ENCODE measurements around the gene BTN1A1. TPM values are rescaled to one million over a fixed set of nuclear protein-coding genes. Genes with fewer than 3 reads are reported as not detected.

The BTN1A1 gene
- total and polyA plus RNA-seq, 2 donors (not counting 1 experiment from before 2014, with no cell fraction given), result not detected

GRCh38 chr6:26532699-26533531 lies 32.8 kb downstream of the BTN1A1 start:
- Histone ChIP-seq H3K9ac (ENCODE audit: insufficient read depth, low read length) (no peak overlapping the region), H3K4me2 (ENCODE audit: extremely low read depth, insufficient read depth, low read length) (peak overlapping the region; percentile 72), H4K20me1 (ENCODE audit: control insufficient read depth, extremely low read depth, insufficient read depth, low read length) (no peaks in the 10 kb centered on the region)

DNA sequence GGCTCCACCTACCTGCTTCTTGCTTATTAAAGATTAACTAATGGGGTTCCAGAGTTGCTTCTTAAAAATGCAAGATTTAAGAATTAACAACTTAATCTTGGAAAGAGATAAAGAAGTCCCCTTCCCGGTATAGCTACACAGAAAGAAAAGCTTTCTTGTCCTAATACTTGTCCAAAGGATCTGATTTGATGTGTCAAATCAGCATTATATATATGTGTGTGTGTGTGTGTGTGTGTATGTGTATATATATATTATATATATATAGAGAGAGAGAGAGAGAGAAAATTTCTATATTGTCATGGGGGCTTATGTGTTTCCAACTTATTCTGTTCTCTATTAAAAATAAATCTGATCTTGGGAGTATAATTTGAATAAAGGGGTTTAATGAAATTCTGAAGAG lies 33.4 kb downstream of the BTN1A1 start:
- Histone ChIP-seq H3K4me3 (replicated peaks in 1 of 4; ENCODE audit: control extremely low read depth in 1 of 4, insufficient read depth in 1 of 4, low read depth in 3 of 4, low read length in 4 of 4) (peak overlapping the region; percentile 60 to 94 (median 74)), H3K27ac (ENCODE audit: insufficient read depth, low read length) (peak overlapping the region; percentile 43), H3K27me3 (ENCODE audit: control insufficient read depth, insufficient read depth, low read length) (no peaks in the 10 kb centered on the region), H3K4me1 (ENCODE audit: control insufficient read depth, extremely low read depth, insufficient read depth, low read length) (peaks cover 7% of the 10 kb centered on the region), H3K4me2 (ENCODE audit: extremely low read depth, insufficient read depth, low read length) (peak overlapping the region; percentile 72), H3K9me3 (ENCODE audit: control insufficient read depth, insufficient read depth, low read depth, low read length) (no peaks in the 10 kb centered on the region), H4K20me1 (ENCODE audit: control insufficient read depth, extremely low read depth, insufficient read depth, low read length) (no peaks in the 10 kb centered on the region), H3K9ac (ENCODE audit: insufficient read depth, low read length) (no peak overlapping the region), H2AFZ (ENCODE audit: low read length) (peak overlapping the region; percentile 89), H3K36me3 (ENCODE audit: control insufficient read depth, insufficient read depth, low read length) (no peaks in the 10 kb centered on the region), H3K79me2 (ENCODE audit: control insufficient read depth, insufficient read depth, low read length) (no peaks in the 10 kb centered on the region)
- TF ChIP-seq EZH2 (IDR thresholded peaks at IDR 0.05; ENCODE audit: low read length, missing control alignments) (no peak), CTCF (conservative IDR thresholded peaks at IDR 0.05 in 1 of 2, IDR thresholded peaks at IDR 0.05 in 1 of 2; ENCODE audit: low read depth in 1 of 2, low read length in 2 of 2) (no peak)
- DNase-seq (ENCODE audit: low read depth in 2 of 2), result no peak

More at GRCh38 chr6:26532699-26533531, 32.8 kb downstream of the BTN1A1 start:
- Histone ChIP-seq H3K9me3 (ENCODE audit: control insufficient read depth, insufficient read depth, low read depth, low read length) (no peaks in the 10 kb centered on the region), H3K4me3 (replicated peaks in 1 of 4; ENCODE audit: control extremely low read depth in 1 of 4, insufficient read depth in 1 of 4, low read depth in 3 of 4, low read length in 4 of 4) (peak overlapping the region; percentile 60 to 94 (median 74)), H3K36me3 (ENCODE audit: control insufficient read depth, insufficient read depth, low read length) (no peaks in the 10 kb centered on the region), H2AFZ (ENCODE audit: low read length) (peak overlapping the region; percentile 89), H3K27ac (ENCODE audit: insufficient read depth, low read length) (peak overlapping the region; percentile 43), H3K4me1 (ENCODE audit: control insufficient read depth, extremely low read depth, insufficient read depth, low read length) (peaks cover 7% of the 10 kb centered on the region), H3K79me2 (ENCODE audit: control insufficient read depth, insufficient read depth, low read length) (no peaks in the 10 kb centered on the region), H3K27me3 (ENCODE audit: control insufficient read depth, insufficient read depth, low read length) (no peaks in the 10 kb centered on the region)
- TF ChIP-seq CTCF (conservative IDR thresholded peaks at IDR 0.05 in 1 of 2, IDR thresholded peaks at IDR 0.05 in 1 of 2; ENCODE audit: low read depth in 1 of 2, low read length in 2 of 2) (no peak), EZH2 (IDR thresholded peaks at IDR 0.05; ENCODE audit: low read length, missing control alignments) (no peak)
- peak; percentile 82 to 91 for DNase-seq (ENCODE audit: low read depth in 2 of 2)

DNA sequence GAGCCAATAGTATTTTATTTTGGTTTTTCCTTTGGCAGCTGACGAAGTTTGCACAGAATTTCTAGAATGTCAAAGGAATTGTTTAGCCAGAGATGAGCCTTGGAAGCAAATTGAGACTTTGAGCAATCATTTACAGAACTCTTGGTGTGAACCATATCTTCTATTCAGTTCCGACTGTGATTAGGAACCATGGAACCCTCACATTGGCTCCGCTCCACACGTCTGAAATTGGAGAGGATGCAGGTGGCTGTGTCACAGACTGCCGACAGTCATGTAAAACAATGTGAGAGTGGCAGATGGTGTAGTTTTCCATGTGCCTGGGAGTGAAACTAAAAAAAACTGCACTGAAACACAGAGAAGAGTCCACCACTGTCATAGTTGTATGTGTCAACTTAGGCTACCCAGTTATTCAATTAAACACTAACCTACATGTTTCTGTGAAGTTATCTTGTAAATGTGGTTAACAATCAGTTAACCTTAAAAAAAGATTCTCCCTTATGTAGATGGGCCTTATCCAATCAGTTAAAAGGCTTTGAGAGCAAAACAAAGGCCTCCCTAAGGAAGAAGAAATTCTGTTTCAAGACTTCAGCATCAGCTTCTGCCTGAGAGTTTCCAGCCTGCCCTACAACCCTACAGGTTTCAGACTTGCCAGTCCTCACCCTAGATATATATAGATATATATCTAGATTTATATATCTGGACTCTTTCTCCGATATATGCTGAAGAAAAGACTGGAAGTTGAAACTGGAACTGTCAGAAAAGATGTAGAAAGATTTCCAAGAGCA lies 34.8 kb downstream of the BTN1A1 start:
- no peak overlapping the region for H3K4me3 ChIP-seq (replicated peaks in 1 of 4; ENCODE audit: control extremely low read depth in 1 of 4, insufficient read depth in 1 of 4, low read depth in 3 of 4, low read length in 4 of 4)
- DNase-seq (ENCODE audit: low read depth in 2 of 2), result no peak
- TF ChIP-seq EZH2 (IDR thresholded peaks at IDR 0.05; ENCODE audit: low read length, missing control alignments) (no peak), CTCF (conservative IDR thresholded peaks at IDR 0.05 in 1 of 2, IDR thresholded peaks at IDR 0.05 in 1 of 2; ENCODE audit: low read depth in 1 of 2, low read length in 2 of 2) (no peak)
- H3K9me3 ChIP-seq (ENCODE audit: control insufficient read depth, insufficient read depth, low read depth, low read length), result no peaks in the 10 kb centered on the region
- no peaks in the 10 kb centered on the region for H3K36me3 ChIP-seq (ENCODE audit: control insufficient read depth, insufficient read depth, low read length)
- no peak overlapping the region for H3K9ac ChIP-seq (ENCODE audit: insufficient read depth, low read length)
- H3K27ac ChIP-seq (ENCODE audit: insufficient read depth, low read length), result no peak overlapping the region
- no peak overlapping the region for H2AFZ ChIP-seq (ENCODE audit: low read length)
- H3K27me3 ChIP-seq (ENCODE audit: control insufficient read depth, insufficient read depth, low read length), result no peaks in the 10 kb centered on the region
- H3K4me1 ChIP-seq (ENCODE audit: control insufficient read depth, extremely low read depth, insufficient read depth, low read length), result peaks cover 7% of the 10 kb centered on the region
- H3K79me2 ChIP-seq (ENCODE audit: control insufficient read depth, insufficient read depth, low read length), result peaks cover 13% of the 10 kb centered on the region
- H4K20me1 ChIP-seq (ENCODE audit: control insufficient read depth, extremely low read depth, insufficient read depth, low read length), result no peaks in the 10 kb centered on the region
- H3K4me2 ChIP-seq (ENCODE audit: extremely low read depth, insufficient read depth, low read length), result no peak overlapping the region
